ENCODE measurements around the gene HABP2. TPM values are rescaled to one million over a fixed set of nuclear protein-coding genes. Genes with fewer than 3 reads are reported as not detected.

The HABP2 gene
- polyA plus RNA-seq (not detected in 2 replicates), polyA minus RNA-seq (not detected in 2 replicates)

DNA sequence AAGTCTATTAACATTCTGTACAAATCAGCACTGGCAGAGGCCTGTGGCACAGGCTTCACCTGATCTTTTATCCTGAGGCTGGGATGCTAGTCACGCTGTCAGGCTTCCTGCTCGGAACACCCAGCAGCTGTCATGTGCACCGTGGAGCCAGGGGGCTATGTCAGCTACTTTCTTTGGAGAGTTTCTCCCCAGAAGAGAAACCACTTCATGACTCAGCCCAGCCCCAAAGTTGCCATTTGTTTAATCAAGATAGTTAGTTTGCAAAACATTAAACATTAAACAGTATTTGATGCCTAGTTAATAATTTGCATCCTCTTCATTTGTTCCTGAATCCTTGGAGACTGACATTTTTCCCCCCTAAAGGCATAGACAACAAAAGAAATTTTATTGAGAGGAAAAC lies at the start of gene HABP2:
HABP2 (plus strand) TSS at position 353 of the 400 bp plus-strand sequence. CDS start 69 bp downstream, outside the sequence.
- Histone ChIP-seq H3K79me2 (replicated peaks; ENCODE audit: insufficient read depth, low read length) (no peaks in the 10 kb centered on the region), H2AFZ (ENCODE audit: low read depth, low read length) (no peak within 1 kb of the TSS), H3K9me3 (ENCODE audit: low read length) (no peaks in the 10 kb centered on the region), H3K27me3 (ENCODE audit: insufficient read depth, low read depth, low read length) (peaks cover 2% of the 10 kb centered on the region), H3F3A (ENCODE audit: insufficient read depth, low read length, poor library complexity, severe bottlenecking) (no peaks in the 10 kb centered on the region), H3K27ac (ENCODE audit: low read length) (no peak within 1 kb of the TSS), H3K4me3 (ENCODE audit: low read length) (no peak within 1 kb of the TSS), H4K20me1 (ENCODE audit: insufficient read depth) (no peaks in the 10 kb centered on the region), H3K9ac (ENCODE audit: low read length) (no peak within 1 kb of the TSS), H3K9me2 (ENCODE audit: insufficient read depth, low read length) (no peaks in the 10 kb centered on the region), H3K36me3 (ENCODE audit: insufficient read depth, low read length) (no peaks in the 10 kb centered on the region), H3K4me2 (ENCODE audit: low read length) (no peak within 1 kb of the TSS)
- TF ChIP-seq RAD21 (conservative IDR thresholded peaks at IDR 0.05) (no peak), REST (IDR thresholded peaks at IDR 0.05; ENCODE audit: borderline replicate concordance) (no peak), CTCF (IDR thresholded peaks at IDR 0.05; ENCODE audit: poor library complexity, severe bottlenecking) (no peak), EZH2 (IDR thresholded peaks at IDR 0.05; ENCODE audit: borderline replicate concordance, insufficient read depth, low read length, poor library complexity, severe bottlenecking) (no peak), SMC3 (conservative IDR thresholded peaks at IDR 0.05; ENCODE audit: poor library complexity) (no peak), EP300 (conservative IDR thresholded peaks at IDR 0.05; ENCODE audit: poor library complexity, severe bottlenecking) (no peak), TAF1 (IDR thresholded peaks at IDR 0.05; ENCODE audit: low read depth) (no peak), MXI1 (conservative IDR thresholded peaks at IDR 0.05; ENCODE audit: poor library complexity, severe bottlenecking) (no peak), POLR2AphosphoS5 (IDR thresholded peaks at IDR 0.05) (no peak)

DNA sequence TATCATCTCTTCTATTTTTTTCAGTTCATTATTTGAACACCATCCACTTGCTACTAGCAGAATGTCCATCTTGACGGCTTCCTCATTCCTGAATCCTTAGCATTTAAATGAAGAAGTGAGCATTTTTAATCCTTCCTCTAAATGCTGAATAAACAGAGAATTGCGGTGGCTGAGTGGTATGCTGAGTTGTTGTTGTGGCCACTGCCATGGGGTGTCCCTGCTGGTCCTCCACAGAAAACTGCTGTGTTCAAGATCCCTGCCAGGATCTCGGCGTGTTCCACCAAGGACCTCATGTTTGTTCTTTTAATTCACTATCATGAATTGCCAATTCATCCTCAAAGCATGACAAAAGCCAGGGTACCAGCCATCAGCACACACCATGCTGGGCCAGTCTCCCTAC lies 48.9 kb upstream of the HABP2 start:
- H3K4me2 ChIP-seq (ENCODE audit: low read length), result no peak overlapping the region
- no peaks in the 10 kb centered on the region for H3K27me3 ChIP-seq (ENCODE audit: insufficient read depth, low read depth, low read length)
- no peak overlapping the region for H2AFZ ChIP-seq (ENCODE audit: low read depth, low read length)
- no peak overlapping the region for H3K27ac ChIP-seq (ENCODE audit: low read length)
- H3K9ac ChIP-seq (ENCODE audit: low read length), result no peak overlapping the region
- H3K79me2 ChIP-seq (replicated peaks; ENCODE audit: insufficient read depth, low read length), result no peaks in the 10 kb centered on the region
- no peaks in the 10 kb centered on the region for H4K20me1 ChIP-seq (ENCODE audit: insufficient read depth)
- H3K9me2 ChIP-seq (ENCODE audit: insufficient read depth, low read length), result no peaks in the 10 kb centered on the region
- peaks cover 5% of the 10 kb centered on the region for H3K9me3 ChIP-seq (ENCODE audit: low read length)
- TF ChIP-seq TAF1 (IDR thresholded peaks at IDR 0.05; ENCODE audit: low read depth), result no peak
- no peak for TF ChIP-seq EZH2 (IDR thresholded peaks at IDR 0.05; ENCODE audit: borderline replicate concordance, insufficient read depth, low read length, poor library complexity, severe bottlenecking)
- no peak for TF ChIP-seq RAD21 (conservative IDR thresholded peaks at IDR 0.05)
- TF ChIP-seq CTCF (IDR thresholded peaks at IDR 0.05; ENCODE audit: poor library complexity, severe bottlenecking), result no peak
- TF ChIP-seq POLR2AphosphoS5 (IDR thresholded peaks at IDR 0.05), result no peak
- no peak overlapping the region for H3K4me3 ChIP-seq (ENCODE audit: low read length)
- H3F3A ChIP-seq (ENCODE audit: insufficient read depth, low read length, poor library complexity, severe bottlenecking), result no peaks in the 10 kb centered on the region
- H3K36me3 ChIP-seq (ENCODE audit: insufficient read depth, low read length), result no peaks in the 10 kb centered on the region
